Left lobe of liver (tissue), 2 donors: ENCODE data around the gene RCOR1. TPM values are rescaled to one million over a fixed set of nuclear protein-coding genes. Genes with fewer than 3 reads are reported as not detected.
A peak's percentile ranks its signal among the peaks of the same experiment; 100 is the strongest.
"Not testable (repeated sequence)": the region's sequence is repeated elsewhere in the genome, so short reads cannot be mapped to it uniquely, and the experiment has no call there.

Experiments used
- ATAC-seq: fragments of 200-7000 bp; cut with Tn5 transposase; one replicate; pipeline ENCODE4 v1.9.1; 2020; ENCODE audit warnings: mild to moderate bottlenecking, moderate library complexity
- DNase-seq: peaks from one replicate; pipeline ENCODE4 v3.0.0-alpha.2; 2020; ENCODE audit warnings: low spot score
- total RNA-seq: library from RNA; stranded (reverse); gene quantifications from one replicate; pipeline ENCODE4 v1.2.1, GENCODE V29; 2021
- donor health status: DM: no; HTN: no; CAD: no; lungs with moderate emphysema.
- donor health status: DM: no; HTN: yes; CAD: no.

RCOR1 gene
- total RNA-seq, 1 donor from 2014 or later = 8.9 TPM

DNA sequence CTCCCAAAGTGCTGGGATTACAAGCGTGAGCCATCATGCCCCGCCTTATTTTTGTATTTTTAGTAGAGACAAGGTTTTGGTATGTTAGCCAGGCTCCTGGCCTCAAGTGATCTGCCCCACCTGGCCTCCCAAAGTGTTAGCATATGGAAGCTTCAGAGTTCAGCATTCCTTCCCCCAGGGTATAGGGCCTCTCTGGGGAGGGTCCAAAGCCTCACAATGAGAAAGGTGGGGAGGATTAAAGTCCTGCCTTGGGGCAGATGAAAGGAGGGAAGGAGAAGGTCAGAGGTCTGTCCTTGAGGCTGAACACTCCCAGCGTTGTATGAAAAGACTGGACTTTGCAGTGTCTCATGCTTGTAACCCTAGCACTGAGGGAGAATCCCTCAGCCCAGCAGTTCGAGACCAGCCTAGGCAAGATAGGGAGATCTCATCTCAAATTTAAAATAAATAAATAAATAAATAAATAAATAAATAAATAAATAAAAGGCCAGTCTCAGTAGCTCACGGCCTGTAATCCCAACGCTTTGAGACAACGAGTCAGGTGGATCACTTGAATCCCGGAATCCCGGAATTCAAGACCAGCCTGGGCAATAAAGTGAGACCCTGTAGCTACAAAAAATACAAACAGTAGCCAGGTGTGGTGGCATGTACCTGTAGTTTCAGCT is 22.0 kb upstream of the RCOR1 start:
- ATAC-seq (no peak), DNase-seq (no peak)

DNA sequence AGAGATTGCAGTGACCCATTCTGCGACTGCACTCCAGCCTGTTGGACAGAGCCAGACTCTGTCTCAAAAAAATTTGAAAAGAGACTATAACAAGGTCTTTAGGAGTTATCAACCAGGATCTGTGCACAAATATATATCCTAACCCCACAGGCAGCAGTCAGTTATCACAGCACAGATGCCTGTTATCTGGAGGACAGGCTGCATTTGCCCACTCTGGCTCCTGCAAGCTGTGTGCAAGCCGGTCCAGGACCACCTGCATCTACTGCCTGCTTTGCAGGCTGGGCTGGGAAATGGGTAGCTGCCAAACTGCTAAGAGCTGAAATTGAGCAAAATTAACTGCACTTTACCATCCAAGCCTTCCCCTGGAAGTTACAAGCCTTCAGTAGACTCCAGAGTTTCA is 21.4 kb upstream of the RCOR1 start:
- DNase-seq (no peak), ATAC-seq (no peak)

DNA sequence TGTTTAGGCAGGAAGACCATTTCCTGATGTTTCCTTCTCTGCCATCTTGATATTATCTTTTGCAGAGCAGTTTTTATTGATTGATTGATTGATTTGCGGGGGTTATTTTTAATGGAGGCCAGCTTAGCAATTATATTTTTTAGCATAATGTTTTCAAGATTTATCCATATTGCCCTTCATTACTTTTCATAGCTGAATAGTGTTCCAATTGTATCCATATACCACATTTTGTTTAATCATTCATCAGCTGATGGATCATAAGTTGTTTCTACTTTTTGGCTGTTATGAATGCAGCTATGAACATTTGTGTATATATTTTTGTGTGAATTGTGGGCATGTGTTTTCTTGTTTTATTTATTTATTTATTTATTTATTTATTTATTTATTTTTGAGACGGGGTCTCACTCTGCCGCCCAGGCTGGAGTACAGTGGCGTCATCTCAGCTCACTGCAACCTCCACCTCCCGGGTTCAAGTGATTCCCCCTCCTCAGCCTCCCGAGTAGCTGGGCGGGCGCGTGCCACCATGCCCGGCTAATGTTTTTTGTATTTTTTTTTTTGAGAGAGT is 20.9 kb upstream of the RCOR1 start:
- no peak for DNase-seq
- ATAC-seq = no peak

DNA sequence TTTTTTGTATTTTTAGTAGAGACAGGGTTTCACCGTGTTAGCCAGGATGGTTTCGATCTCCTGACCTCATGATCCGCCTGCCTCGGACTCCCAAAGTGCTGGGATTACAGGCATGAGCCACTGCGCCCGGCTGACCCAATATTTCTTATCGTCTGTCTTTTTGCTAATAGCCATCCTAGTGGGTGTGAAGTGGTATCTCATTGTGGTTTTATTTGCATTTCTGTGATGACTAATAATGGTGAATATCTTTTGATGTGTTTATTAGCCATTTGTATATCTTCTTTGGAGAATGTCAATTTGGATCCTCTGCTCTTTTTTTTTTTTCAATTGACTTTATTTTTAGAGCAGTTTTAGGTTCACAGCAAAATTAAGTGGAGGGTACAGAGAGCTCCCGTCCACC is 19.3 kb upstream of the RCOR1 start:
- ATAC-seq, DNase-seq: not testable (repeated sequence)

DNA sequence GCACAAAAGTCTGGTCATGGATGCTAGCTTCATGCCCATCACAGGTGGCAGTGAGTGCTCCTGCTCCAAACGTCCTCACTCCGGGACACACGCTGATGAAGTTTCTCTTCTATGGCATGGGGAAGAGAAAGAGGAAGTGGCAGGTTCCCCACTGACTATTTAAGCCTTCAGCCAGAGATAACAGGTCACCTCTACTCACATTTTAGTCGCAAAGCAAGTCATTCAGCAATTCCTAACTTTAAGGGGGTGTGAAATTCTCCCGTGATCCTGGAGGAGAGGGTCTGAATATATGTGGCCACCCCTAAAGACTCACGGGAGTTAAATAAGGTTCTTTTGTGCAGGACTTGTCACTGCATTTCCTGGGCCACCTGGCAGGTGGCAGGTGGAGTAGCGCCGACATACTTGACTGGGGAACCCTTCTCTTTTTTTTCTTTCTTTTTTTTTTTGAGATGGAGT is 18.8 kb upstream of the RCOR1 start:
- no peak for ATAC-seq
- no peak for DNase-seq

DNA sequence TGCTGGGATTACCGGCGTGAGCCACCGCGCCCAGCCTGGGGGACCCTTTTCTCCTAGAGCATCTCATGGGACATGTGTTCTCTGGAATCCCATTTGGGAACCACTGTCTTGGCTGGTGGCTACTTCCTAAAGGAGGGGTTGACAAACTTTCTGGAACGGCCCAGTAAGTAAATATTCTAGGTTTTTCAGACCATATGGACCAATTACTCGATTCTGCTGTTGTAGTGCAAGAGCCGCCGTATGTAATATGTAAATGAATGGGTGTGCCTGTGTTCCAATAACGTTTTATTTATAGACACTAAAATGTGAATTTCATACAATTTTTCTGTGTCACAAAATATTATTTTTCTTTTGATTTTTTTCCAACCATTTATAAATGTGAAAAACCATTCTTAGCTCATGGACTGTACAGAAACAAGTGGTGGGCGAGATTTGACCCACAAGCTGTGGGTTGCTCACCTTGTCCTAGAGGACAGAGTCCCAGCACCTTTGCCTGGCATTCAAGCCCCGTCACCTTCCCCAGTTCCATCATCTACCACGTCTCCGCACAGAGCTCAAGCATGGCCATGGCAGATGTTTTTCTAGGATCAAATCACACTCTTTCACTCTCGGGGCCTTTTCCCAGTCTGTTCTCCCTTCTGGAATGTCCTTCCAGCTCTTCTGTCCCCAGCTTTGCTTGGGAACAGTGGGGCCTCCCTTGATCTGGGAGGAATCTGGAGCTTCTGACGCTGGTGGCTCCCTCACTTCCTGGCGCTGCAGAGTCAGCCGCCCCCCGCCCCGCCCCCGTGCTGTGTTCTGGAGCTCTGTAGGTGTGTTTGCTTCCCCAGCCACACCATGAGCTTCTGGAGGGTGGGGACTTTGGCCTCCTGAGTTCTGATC is 17.9 kb upstream of the RCOR1 start:
- DNase-seq = no peak
- no peak for ATAC-seq

DNA sequence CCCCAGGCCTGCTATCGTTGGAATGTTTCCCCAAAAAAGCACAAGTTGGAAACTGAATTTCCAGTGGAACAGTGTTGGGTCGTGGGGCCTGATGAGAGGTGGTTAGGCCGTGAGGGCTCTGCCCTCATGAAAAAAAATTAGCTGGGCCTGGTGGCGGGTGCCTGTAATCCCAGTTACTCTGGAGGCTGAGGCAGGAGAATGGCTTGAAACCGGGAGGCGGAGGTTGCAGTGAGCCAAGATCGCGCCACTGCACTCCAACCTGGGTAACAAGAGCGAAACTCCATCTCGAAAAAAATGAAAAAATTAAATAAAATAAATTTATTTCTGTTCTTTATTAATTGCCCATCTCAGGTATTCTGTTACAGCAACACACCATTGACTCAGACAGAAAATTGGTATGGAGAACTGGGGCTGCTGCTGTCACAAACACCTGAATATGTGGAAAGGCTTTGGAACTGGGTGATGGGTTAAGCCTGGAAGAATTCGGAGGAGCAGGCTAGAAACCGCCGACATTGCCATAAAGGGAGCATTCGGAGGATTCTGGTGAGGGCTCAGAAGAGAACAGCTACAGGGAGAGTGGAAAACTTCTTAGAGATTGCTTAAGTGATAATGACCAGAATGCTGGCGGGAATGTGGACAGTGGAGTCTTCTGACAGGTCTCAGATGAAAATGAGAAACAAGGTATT is 17.1 kb upstream of the RCOR1 start:
- ATAC-seq (no peak), DNase-seq (no peak)

DNA sequence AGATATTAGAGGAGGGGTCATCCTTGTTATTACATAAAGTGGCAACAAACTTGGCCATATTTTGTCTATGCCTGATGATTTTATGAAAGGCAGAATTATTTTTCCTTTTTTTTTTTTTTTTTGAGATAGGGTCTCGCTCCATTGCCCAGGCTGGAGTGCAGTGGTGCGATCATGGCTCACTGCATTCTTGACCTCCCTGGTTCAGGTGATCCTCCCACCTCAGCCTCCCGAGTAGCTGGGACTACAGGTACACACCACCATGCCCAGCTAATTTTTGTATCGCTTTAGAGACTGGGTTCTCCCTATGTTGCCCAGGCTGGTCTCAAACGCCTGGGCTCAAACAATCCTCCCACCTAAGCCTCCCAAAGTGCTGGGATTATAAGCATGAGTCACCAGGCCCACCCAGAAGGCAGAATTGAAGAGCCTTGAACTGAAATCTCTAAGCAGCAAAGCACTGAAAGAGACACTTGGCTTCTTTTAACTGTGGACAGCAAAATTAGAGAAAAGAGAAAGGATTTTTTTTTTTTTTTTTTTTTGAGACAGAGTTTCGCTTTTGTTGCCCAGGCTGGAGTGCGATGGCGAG is 16.5 kb upstream of the RCOR1 start:
- not testable (repeated sequence) for DNase-seq

DNA sequence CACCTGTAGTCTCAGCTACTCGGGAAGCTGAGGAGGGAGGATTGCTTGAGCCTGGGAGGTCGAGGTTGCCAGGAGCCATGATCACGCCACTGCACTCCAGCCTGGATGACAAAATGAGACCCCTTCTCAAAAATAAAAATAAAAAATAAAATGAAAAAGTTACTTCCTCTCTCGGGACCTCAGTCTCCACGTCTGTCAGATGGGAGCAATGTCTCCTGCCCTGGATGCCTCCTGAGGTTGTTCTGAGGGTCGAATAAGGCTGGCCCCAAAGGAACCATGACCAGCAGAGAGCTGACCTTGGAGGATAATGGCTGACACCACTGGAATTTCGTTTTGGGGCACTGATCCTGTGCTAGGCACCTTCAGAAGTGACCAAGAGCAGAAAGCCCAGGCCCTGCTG is 13.6 kb upstream of the RCOR1 start:
- no peak for ATAC-seq
- no peak for DNase-seq

More for the DNA sequence above, 16.5 kb upstream of the RCOR1 start:
- ATAC-seq = not testable (repeated sequence)

DNA sequence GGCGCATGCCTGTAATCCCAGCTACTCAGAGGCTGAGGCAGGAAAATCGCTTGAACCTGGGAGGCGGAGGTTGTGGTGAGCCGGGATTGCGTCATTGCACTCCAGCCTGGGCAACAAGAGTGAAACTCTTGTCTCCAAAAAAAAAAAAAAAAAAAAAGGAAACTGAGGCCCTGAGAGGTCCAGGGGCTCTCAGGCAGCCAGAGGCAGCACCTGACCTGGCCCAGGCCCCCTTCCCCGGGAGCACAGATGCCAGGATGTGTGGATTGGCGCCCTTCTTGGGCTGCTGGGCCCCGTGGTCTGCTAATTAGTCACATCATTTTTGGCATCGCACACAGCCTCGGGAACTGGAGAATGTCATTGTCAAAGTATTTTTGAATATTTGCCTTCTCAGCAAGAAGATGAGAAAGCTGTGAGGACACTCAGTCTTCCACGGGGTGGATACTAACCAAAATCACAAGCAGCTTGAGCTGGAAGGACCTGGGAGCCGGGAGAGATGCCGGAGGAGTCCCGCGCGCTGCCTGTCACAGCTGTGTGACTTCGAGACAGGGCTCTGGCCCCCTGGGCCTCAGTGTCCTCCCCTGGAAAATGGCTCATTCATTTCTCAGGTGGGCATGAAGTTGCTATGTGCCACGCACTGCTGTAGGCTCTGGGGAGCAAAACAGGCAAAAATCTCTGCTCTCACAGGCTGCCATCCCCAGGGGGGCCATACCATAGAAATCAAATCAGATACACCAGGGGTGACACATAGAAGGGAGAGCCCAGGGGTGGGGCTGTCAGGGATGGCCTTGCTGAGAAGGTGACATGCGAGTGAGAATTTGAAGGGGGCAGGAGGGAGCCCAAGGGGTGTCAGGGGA is 12.5 kb upstream of the RCOR1 start:
- ATAC-seq (peak; percentile 31), DNase-seq (no peak)

DNA sequence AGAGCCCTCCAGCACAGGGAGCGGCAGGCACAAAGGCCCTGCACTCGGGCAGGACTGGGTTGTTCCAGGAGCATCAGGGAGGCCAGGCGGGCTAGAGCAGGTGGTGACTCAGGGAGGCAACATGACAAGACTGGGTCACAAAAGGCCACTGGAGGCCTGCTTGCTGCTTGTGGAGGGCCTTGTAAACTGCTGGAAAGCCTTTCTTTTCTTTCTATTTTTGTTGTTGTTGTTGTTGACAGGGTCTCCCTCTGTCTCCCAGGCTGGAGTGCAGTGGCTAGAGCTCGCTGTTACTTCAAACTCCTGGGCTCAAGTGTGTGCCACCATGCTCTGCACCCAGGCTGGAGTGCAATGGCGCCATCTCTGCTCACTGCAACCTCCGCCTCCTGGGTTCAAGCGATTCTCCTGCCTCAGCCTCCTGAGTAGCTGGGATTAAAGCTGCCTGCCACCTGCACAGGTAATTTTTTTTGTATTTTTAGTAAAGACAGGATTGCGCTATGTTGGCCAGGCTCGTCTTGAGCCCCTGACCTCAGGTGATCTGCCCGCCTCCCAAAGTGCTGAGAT is 11.8 kb upstream of the RCOR1 start:
- no peak for DNase-seq

DNA sequence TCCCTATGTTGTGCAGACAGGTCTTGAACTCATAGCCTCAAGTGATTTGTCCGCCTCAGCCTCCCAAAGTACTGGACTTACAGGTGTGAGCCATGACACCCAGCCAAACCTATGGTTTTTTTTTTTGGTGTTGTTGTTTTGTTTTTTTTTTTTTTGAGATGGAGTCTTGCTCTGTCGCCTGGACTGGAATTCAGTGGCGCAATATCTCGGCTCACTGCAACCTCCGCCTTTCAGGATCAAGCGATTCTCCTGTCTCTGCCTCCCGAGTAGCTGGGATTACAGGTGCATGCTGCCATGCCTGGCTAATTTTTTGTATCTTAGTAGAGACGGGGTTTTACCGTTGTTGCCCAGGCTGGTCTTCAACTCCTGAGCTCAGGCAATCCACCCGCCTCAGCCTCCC is 11.3 kb upstream of the RCOR1 start:
- DNase-seq (no peak), ATAC-seq (no peak)

More for the DNA sequence above, 11.8 kb upstream of the RCOR1 start:
- no peak for ATAC-seq

DNA sequence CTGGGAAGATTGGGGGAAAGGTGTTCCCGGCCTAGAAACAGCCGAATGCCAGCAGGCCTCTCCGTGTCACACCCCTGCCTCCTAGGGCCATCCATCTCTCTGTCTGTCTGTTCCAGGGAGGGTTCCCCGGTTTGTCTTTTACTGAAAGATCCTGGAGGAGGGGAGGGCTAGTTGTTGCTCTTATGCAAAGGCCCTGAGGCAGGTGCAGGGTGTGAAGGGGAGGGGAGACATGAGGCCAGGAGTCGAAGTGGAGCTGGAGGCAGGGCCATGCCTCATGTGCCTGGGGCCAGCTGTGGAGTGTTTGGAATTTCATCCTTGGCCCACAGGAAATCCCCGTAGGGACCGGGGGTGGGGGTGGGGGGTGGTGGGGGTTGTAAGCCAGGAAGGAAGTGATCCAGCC is 8.7 kb upstream of the RCOR1 start:
- ATAC-seq = no peak

DNA sequence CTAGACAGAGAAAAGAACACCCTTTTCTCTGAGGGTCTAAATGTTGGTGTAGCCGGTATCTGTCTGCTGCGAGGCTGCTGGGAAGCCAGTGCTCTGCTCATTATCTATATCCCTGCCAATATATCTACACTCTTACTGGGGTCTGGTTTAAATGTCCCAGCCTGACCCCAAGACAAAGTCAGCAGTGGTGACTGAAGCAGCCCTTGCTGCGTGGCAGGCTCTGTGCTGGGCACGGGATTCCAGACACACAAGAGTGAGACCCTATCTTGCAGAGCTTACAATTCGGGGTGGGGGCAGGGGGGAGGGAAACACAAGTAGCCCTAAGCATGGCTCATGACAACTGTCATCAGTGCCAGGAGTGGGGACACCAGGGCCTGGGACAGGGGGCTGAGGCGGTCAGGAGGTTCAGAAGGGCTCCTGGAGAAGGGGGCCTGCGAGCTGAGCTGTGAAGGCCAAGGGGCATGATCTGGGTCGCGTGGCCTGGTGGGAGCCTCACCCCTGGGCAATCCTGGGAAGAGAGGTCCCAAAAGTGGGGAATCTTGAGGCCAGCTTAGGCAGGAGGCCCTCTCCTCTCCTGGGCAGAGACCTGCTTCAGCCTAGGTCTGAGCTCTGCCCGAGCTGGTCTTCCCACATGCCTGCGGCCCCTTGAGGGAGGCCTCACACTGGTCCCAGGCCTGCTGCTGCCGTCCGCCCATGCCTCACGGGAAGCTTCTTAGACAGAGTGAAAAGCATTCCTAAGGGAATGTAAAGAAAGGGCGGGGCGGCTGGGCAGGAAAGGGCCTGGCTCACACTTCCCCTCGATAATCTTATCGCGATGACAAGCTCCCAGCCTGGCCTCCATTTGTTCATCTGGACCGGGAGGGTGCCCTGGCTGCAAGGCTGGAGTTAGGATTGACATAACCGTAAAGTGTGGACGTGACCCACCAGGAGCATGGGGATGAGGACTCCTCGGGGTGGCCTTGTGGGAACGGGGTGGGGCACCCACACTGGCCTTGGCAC is 7.3 kb upstream of the RCOR1 start:
- DNase-seq = no peak
- peak; percentile 23 for ATAC-seq

More for the DNA sequence above, 8.7 kb upstream of the RCOR1 start:
- no peak for DNase-seq

DNA sequence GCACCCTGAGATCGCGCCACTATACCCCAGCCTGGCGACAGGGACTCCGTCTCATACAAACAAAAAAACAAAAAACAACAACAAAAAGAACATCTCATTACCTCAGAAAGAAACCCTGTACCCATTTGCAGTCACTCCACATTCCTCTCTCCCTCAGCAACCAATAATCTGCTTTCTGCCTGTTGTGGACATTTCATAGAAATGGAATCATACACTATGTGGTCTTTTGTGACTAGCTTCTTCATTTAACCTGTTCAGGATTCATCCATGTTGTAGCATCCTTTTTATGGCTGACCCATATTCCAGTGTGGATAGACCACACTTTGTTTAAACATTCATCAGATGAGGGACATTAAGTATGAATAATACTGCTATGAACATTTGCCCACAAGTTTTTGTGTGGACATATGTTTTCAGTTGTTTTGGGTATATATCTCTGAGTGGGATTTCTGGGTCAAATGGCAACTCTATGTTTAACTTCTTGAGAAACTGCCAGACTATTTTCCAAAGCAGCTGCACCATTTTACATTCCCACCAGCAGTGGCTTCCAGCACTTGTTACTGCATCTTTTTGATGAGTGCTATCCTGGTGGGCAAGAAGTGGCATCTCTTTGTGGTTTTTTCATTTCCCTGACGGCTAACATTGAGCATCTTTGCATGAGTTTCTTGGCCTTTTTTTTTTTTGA is 5.9 kb upstream of the RCOR1 start:
- DNase-seq (no peak), ATAC-seq (no peak)

DNA sequence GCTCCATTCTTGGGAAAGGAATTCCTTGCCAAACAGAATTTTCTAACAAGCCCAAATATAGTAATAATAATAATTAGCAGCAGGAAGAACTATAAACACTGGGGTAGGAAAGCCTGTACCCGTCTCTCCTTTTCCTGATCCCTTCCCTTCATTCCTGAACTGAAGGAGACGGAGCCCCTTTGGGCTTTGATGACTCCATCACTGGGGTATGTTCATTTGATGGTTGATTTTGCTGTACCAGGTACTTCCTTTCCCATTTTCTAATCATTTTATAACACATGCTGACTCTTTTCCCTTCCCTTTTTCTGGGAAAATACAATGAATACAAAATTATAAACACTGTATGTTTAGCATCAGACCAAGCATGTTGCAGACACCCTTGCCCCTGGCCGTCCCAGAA is 3.6 kb upstream of the RCOR1 start:
- no peak for DNase-seq
- ATAC-seq = no peak

DNA sequence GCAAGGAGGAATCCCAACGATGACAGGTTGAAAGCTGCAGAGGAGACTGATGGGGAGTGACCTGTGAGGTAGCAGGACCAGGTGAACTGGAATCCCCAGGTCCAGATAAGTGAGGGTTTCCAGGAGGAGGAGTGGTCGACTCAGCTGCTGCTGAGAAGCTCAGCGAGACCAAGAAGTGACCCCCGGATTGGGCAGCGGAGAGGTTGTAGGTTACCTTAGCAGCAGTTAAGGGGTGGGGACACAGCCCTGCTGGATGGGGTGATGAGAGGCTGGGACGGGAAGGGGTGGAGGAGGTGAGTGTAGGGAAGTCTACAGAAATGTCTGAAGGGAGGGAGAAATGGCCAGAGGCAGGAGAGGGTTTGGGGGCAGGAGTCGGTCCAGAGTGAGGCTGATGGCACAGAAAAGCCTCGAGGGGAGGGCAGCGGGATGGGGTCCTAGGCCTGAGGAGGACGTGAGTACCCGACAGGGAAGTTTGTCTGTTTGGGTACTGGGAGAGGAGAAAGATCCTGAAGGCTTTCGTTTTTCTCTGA is 2.6 kb upstream of the RCOR1 start:
- no peak for DNase-seq
- no peak for ATAC-seq
